Medulla oblongata (tissue), 1 donor: ENCODE results near the gene CPNE5.

Experiments
- DNase-seq: peaks from one replicate; pipeline ENCODE4 v3.0.0-alpha.2; 2015; ENCODE audit errors: extremely low spot score

CPNE5 gene

GRCh38 chr6:36857325-36857724 is 18.1 kb upstream of the CPNE5 start:
- no peak for DNase-seq

GRCh38 chr6:36856277-36856676 is 17.0 kb upstream of the CPNE5 start:
- no peak for DNase-seq

DNA sequence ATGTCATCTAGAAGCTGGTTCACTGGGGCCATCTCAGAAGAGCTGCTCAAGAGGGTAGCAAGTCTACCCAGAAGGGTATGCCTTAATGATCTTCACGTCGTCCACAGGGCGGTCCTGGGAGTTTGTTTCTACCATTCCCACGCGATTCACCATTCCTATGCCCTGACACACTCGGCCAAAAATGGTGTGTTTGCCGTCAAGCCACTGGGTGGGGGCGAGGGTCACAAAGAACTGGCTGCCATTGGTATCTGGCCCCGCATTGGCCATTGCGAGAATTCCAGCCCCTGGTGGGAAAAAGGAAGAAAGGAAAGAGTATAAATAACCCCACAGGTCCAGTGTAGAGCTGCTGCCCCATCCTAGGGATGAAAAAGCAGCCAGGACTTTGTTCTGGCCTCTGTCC is 16.5 kb upstream of the CPNE5 start:
- no peak for DNase-seq

DNA sequence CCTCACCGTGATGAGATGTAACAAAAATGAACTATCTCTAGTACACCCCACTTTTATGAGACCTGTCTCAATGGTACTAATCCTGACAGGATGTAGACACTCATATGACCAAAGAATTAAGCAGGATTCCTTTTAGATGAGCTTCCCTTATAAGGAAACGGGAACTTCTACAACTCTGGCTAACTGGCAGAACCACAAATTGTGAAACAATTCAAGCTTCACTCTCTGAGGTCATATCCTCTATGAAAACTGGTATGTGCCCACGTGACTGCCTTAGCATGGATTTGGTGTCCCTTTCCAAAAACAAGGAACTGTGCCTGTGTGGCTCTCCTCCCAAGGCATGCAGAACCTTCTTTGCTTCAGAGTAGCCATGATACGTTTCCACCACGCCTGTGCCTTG is 14.1 kb upstream of the CPNE5 start:
- DNase-seq, result peak; percentile 61

GRCh38 chr6:36852481-36853147 is 13.4 kb upstream of the CPNE5 start:
- DNase-seq, result no peak

DNA sequence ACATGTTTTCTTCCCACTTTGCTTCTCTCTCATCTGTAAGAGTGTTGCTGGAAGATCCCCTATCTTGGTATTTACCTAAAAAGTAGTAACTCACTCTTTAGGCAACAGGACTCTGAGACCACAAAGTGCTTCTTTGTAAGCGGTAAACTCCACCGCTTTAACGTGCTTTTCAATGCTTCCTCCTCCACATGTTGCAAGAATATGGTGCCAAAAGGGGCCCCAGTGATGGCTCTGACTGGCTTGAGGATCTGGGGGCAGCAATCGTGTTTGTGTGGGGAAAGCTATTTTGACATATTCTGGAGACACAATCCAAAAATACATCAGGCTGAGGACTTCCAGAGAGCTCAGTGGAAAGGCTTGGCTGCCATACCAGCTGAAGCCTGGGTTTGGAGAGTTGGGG is 12.4 kb upstream of the CPNE5 start:
- no peak for DNase-seq

GRCh38 chr6:36851149-36851614 is 11.9 kb upstream of the CPNE5 start:
- DNase-seq, result peak; percentile 95

DNA sequence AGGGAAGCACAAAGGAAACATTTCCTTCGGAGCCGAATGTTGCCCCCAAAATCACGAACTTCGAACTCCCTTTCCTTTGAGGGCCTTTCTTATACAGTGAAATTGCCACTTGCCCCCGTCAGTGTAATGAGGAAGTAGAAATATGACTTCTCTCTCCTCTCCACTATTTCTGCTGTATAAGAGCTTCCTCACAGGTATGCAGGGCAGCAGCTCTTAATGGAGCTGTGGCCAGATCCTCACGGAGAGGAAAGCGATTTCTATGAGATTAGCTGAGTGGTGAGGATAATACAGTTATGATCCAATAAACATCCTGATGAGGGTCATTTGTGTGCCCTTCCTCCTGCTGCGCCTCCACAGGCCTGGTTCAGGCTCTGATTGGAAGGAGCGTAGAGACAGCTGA is 10.8 kb upstream of the CPNE5 start:
- no peak for DNase-seq

DNA sequence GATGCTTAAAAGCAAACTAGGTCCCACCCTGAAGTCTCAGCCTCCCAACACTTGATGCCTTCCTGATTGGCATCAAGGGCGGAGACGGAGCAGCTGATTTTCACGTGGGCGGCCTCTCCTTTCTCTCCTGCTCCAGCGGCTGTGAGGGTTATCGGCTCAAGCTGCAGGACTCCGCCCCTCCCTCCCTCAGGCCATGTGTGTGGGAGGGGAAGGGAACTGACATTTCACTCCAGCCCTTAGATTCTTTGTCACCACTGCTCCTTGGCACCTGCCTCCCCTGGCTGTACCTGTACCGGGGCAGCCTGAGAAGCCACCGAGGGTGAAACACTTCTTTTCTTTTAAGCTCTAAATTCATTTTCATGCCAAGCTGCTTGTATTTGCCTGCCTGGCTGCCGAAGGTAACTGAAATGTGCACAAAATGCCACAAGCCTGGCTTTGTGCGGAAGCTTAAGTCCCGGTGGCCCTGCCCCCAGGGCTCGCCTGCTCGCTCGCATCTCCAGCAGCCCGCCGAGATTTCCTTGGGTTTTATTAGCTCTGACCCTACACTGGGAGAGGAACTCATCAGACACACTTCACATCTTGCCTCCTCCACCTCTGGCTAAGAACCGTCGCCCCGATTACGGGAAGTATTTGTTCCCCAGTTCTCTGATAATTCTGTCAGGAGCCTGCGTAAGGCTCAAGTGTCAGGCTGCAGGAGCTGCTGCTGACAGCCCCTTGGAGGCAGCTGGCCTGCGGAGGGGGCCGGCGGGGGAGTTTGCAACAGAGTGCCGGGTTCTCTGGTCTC is 9.6 kb upstream of the CPNE5 start:
- DNase-seq, result peak; percentile 46

DNA sequence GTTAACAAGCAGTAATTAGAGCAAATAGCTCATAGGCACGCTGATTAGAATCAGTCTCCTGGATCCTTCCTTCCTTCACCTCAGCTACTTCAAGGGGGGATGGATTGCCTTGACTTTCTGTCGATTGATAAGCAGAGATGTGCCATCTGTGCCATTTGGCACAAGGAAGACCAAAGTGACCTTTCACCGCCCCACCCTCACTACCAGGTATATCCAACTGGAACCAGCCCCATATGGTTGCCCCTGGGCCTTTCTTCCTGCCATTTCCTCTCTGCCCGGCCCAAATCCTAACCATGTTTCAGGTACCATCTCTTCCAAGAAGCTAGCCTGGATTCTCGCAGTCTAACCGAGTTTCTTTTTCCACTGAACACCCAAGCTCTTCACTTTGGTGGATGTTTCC is 8.7 kb upstream of the CPNE5 start:
- DNase-seq, result no peak

- no peak for DNase-seq
Measured at GRCh38 chr6:36847152-36847551, 7.9 kb upstream of the CPNE5 start.

DNA sequence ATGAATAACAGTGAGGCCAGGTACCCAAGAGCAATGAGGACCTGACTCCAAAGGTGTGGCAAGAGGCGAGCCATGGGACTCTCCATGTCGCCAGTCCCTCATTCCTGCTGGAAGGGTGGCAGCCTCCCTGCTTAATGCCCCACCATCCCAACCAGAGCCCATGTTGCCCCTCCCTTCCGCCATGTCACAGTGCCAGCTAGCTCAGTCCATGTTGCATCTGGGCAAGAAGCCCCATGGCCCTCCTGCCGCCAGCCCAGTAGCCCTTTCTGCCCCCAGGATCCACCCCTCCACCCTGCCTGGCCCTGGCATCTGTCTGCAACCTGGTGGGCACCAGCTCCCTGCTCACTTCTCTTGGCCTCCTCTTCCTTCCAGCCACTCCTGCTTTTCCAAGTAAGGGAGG is 6.0 kb upstream of the CPNE5 start:
- DNase-seq, result no peak

DNA sequence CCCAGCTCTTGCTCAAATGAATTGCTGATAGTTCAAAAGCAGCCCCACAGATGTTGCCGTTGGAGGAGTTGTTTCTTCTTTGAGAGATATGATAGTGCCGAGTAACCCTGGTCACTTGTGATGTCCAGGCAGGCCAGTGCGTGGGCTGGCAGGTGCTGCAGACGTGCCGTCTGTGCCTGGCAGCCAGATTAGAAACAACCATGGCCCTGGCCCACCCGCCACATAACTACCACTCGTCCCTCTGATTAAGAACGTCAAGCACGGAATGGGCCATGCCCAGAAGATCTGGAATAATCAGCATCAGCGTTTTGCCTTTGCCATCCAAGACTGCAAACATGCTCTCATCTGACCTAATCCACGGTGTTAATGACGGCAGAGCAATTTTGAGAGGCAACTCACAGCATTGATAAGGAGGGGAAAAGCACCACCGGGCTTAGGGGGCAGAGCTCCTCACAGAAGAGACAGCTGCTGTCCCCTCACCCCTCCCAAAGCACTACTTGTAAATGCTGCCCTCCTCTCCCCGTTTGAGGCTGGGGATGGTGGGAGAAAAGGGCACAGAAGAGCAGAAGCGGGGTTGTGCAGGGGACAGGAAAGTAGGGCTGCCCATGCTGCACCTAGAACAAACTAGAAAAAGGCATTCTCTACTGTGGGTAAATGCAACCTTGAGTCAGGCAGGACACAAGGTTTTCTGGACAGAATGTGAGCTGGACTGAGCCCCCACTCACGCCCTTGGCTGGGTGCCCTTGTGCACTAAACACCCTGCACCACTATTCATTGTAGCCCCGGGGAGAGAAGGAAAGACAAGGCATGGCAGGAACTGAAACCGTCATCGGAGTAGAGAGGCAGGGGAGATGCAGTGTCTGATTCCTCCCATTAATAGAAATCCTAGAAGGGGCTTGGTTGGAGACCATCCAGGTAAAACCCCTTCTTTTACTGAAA is 5.3 kb upstream of the CPNE5 start:
- DNase-seq, result no peak

DNA sequence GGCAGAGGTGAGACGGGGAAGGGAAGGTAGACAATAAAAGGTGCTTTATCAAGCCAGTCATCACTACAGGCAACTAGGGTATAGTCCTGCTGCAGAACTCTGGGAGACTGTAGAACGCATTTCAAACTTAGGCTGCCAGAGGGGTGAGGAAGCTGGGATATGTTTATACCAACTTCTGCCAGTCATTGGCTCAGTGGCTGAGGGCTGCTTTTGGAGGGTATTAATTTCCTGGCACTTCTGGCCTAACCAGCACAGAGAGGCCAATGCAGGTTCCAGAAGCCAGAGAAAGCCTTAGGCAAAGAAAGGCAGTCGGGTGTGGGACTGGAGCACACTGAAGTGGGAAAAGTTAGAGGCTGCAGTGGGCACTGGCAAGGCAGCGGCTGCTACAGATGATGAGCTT is 3.9 kb upstream of the CPNE5 start:
- DNase-seq, result no peak

GRCh38 chr6:36841756-36842155 is 2.5 kb upstream of the CPNE5 start:
- no peak for DNase-seq

GRCh38 chr6:36840432-36841403 is 1.5 kb upstream of the CPNE5 start:
- no peak for DNase-seq

GRCh38 chr6:36839749-36840431 is 646 bp upstream of the CPNE5 start:
- DNase-seq, result no peak

DNA sequence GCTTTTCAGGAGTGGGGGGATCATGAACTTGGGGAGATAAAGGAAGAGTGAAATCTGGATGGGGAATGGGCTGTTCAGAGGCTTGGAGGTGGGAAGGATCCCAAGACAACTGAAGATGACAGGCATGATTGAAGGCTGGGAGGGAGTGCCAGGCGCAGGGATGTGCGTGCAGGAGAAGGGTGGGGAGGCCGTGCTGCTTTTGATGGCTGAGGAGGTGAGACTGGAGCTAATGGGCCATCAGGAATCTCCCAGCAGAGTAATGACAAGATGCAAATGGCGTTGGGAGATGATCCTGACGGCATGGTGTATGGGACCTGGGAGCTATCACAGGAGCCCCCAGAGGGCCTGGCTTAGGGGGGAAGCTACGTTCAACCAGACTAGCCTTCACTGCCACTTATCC is 1.6 kb downstream of the CPNE5 start:
- DNase-seq, result no peak

- no peak for DNase-seq
Measured at GRCh38 chr6:36837022-36837339, 2.3 kb downstream of the CPNE5 start.

- DNase-seq, result no peak
Measured at GRCh38 chr6:36836111-36837021, 2.9 kb downstream of the CPNE5 start.
